Mucosa of descending colon (tissue), 3 donors: Measurements from ENCODE around the gene TRPT1. TPM values are rescaled to one million over a fixed set of nuclear protein-coding genes. Genes with fewer than 3 reads are reported as not detected.

Source experiments
- ATAC-seq: fragments of 200-7000 bp; cut with Tn5 transposase; one replicate; pipeline ENCODE4 v1.9.1; 2020; ENCODE audit warnings: mild to moderate bottlenecking, moderate library complexity
- DNase-seq, 3 donors: peaks; one replicate each; pipeline ENCODE4 v3.0.0-alpha.2; 2020
- H3K36me3 ChIP-seq: fragments of 200-600 bp; one replicate; pipeline ENCODE4 v1.8.0; 2021; ENCODE audit warnings: low read depth, mild to moderate bottlenecking
- H3K4me1 ChIP-seq: fragments of 200-600 bp; one replicate; pipeline ENCODE4 v1.8.0; 2021; ENCODE audit warnings: low read depth, mild to moderate bottlenecking
- H3K4me3 ChIP-seq: fragments of 200-600 bp; one replicate; pipeline ENCODE4 v1.8.0; 2021; ENCODE audit warnings: mild to moderate bottlenecking
- H3K9me3 ChIP-seq: fragments of 200-600 bp; one replicate; pipeline ENCODE4 v1.8.0; 2021; ENCODE audit warnings: mild to moderate bottlenecking
- intact Hi-C, 2 donors: fragments of 100-400 bp; cut with DNase I in 1 of 2; cut with micrococcal nuclease in 1 of 2; formaldehyde crosslinking; loops; one replicate each; pipeline versions ENCODE4 v1.11.0 to v1.11.1; 2022; cut with DNase I, micrococcal nuclease
- total RNA-seq, 3 donors: library from RNA; stranded (reverse); fragmentation: NEBNext Ultra II Directional in 2 of 3; extraction: Animal tissue kit (Norgen Biotek cat#: 25700) in 2 of 3; gene quantifications; one replicate each; pipeline versions ENCODE4 v1.2.1 to v1.2.4, GENCODE V29; 2021 to 2023
- TF ChIP-seq, protein P1 (sequence below): fragments of 200-600 bp; IDR thresholded peaks from one replicate; pipeline ENCODE4 v1.8.0; 2022; ENCODE audit warnings: antibody characterized with exemption, mild to moderate bottlenecking
- donor health status: DM: no; HTN: no; CAD: no; lungs with moderate emphysema.
- donor health status: DM: no; HTN: no; CAD: no.
- donor health status: DM: no; HTN: yes; CAD: no.

The TRPT1 gene
- total RNA-seq, 3 donors from 2014 or later, result 50.6 to 55.1 (median 53.1) TPM

DNA sequence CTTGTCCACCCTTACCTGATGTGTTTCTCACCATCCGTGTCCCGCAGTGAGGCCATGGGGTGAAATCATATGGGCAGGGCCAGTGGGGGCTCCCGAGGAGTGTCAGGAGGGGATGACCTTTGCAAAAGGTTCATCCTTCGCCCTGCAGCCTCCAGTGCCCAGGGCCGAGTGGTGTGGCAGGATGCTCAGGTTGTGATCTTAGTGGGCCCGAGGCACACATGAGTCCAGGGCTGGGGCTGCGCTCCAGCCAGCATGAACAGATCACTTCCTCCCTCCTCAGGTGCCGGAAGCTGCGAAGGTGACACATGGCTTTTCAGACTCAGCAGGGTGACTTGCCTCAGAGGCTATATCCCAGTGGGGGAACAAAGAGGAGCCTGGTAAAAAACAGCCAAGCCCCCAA is 12.1 kb upstream of the TRPT1 start:
- Histone ChIP-seq H3K9me3 (no peaks in the 10 kb centered on the region), H3K36me3 (no peaks in the 10 kb centered on the region), H3K4me3 (no peak overlapping the region), H3K4me1 (peaks cover 47% of the 10 kb centered on the region)
- intact Hi-C loops, result no loop called here
- TF ChIP-seq, protein P1, sequence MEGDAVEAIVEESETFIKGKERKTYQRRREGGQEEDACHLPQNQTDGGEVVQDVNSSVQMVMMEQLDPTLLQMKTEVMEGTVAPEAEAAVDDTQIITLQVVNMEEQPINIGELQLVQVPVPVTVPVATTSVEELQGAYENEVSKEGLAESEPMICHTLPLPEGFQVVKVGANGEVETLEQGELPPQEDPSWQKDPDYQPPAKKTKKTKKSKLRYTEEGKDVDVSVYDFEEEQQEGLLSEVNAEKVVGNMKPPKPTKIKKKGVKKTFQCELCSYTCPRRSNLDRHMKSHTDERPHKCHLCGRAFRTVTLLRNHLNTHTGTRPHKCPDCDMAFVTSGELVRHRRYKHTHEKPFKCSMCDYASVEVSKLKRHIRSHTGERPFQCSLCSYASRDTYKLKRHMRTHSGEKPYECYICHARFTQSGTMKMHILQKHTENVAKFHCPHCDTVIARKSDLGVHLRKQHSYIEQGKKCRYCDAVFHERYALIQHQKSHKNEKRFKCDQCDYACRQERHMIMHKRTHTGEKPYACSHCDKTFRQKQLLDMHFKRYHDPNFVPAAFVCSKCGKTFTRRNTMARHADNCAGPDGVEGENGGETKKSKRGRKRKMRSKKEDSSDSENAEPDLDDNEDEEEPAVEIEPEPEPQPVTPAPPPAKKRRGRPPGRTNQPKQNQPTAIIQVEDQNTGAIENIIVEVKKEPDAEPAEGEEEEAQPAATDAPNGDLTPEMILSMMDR, result no peak
- DNase-seq (peak; percentile 31 to 71 (median 54)), ATAC-seq (no peak)

DNA sequence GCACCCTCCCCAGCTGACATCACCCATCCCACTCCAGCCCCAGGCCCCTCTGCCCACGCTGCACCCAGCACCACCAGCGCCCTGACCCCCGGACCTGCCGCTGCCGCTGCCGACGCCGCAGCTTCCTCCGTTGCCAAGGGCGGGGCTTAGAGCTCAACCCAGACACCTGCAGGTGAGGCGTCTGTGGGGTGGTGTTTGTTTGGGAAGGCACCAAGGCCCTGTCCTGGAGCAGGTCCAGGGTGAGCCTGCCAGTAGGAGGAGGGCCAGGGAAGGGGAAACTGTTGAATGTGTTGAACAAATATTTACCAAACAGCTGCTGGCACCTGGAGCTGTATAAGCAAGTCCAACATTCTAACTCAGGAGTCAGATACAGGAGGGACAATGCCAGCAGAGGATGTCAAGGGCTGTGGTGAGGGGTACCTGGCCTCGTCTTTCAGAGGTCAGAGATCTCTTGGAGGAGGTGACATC is 11.5 kb upstream of the TRPT1 start:
- ATAC-seq (peak; percentile 34), DNase-seq (peak; percentile 91 to 92 (median 92))
- H3K4me3 ChIP-seq, result no peak overlapping the region
- peaks cover 42% of the 10 kb centered on the region for H3K4me1 ChIP-seq
- H3K36me3 ChIP-seq, result no peaks in the 10 kb centered on the region
- intact Hi-C loops, result no loop called here
- TF ChIP-seq, protein P1, result no peak
- no peaks in the 10 kb centered on the region for H3K9me3 ChIP-seq

DNA sequence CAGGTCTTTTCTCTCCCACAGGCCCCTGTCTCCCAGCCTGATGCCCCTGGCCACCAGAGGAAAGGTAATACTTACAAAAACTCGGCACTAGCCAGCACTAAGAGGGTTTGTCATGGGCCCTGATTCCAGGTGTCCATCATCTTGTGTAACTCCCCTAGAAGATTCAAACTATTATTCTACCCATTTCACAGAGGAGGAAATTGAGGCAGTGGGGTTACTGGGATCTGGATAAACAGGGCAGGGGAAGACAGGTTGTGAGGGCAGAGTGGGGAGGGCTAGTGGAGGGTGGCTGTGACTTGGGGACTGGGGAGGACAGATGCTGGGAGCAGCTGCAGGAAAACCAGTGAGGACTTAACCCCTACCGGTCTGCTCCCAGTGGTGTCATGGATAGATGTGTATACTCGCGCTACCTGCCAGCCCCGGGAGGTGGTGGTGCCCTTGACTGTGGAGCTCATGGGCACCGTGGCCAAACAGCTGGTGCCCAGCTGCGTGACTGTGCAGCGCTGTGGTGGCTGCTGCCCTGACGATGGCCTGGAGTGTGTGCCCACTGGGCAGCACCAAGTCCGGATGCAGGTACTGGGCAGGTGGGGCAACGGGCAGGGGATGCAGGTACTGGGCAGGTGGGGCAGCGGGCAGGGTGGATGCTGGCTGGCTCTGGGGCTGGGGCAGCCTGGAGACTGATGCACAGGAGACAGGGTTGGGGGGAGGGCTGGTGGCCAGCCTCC is 9.6 kb upstream of the TRPT1 start:
- Histone ChIP-seq H3K4me1 (peaks cover 49% of the 10 kb centered on the region), H3K36me3 (no peaks in the 10 kb centered on the region), H3K4me3 (no peak overlapping the region), H3K9me3 (no peaks in the 10 kb centered on the region)
- peak in 1 of 3 donors; percentile 51 for DNase-seq
- ATAC-seq, result no peak
- TF ChIP-seq, protein P1, result no peak
- intact Hi-C loops, result no loop called here

DNA sequence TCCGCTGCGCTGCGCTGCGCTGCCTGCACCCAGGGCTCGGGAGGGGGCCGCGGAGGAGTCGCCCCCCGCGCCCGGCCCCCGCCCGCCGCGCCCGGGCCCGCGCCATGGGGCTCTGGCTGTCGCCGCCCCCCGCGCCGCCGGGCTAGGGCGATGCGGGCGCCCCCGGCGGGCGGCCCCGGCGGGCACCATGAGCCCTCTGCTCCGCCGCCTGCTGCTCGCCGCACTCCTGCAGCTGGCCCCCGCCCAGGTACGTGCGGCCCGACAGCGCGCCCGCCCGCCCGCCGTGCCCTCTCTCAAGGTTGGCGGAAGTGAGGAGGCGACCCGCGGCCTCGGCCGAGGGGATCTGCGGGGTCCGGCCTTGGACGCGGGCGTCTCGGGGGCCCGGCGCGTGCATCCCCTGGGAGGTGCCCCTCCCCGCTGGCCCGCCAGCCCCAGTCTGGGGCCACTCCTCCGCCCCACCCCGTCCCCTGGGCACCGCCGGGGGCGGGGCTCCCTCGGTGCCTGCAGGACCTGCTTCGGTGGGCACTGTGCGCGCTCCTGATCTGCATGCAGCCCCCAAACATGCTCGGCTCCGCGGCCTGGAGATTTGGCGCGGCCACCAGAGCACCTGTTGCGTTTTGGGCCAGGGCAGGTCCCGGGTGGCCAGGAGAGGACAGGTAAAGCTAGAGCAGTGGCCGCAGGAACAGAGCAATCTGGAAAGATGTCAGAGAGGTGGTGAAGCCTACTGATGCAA is 8.8 kb upstream of the TRPT1 start:
- ATAC-seq (peak; percentile 47), DNase-seq (peak; percentile 75 to 86 (median 85))
- Histone ChIP-seq H3K36me3 (no peaks in the 10 kb centered on the region), H3K4me3 (peak overlapping the region; percentile 51), H3K9me3 (no peaks in the 10 kb centered on the region), H3K4me1 (peaks cover 47% of the 10 kb centered on the region)
- intact Hi-C loops, result no loop called here
- TF ChIP-seq, protein P1, result no peak

DNA sequence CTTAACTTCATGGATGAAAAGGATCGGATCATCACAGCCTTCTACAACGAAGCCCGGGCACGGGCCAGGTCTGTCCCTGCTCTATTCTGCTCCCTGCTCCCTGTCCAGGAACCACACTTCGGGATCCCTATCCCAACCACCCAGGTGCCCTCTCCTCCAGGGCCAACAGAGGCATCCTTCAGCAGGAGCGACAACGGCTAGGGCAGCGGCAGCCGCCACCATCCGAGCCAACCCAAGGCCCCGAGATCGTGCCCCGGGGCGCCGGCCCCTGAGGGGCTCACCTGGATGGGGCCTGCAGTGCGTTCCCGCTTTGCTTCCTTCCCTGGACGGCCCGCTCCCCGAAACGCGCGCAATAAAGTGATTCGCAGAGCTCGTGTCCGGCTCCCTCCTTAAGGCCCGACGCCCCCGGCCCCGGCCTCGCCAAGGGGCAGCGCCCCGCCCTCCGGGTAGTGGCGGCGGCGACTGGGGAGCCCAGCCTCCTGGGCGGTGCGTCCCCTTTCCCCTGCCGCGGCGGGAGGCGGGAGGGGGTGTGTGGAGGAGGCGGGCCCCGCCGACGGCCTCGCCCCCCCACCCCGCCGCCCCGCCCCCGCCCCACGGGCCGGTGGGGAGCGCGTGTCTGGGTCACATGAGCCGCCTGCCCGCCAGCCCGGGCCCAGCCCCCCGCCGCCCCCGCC is 8.1 kb upstream of the TRPT1 start, which contains the start of gene VEGFB:
Gene VEGFB (plus strand): TSS at position 672 of the 674 bp plus-strand sequence. CDS start 250 bp downstream, outside the sequence.
- Histone ChIP-seq H3K9me3 (no peaks in the 10 kb centered on the region), H3K4me3 (peak within 1 kb of the TSS; percentile 51), H3K4me1 (peaks cover 44% of the 10 kb centered on the region), H3K36me3 (no peaks in the 10 kb centered on the region)
- TF ChIP-seq, protein P1, result no peak
- ATAC-seq, result peak; percentile 49
- DNase-seq, result peak; percentile 73 to 87 (median 86)
- intact Hi-C loops, result no loop called here
